GM10248 (cell line): ENCODE measurements around the gene CTNNA3.

Source experiments
- CTCF ChIA-PET: fragments of 300-600 bp; sonication (Branson Sonifier 250); formaldehyde crosslinking; extraction: SDS; loops from one replicate; lab custom pipeline; 2021; ENCODE audit warnings: antibody characterized with exemption; lab: Yijun Ruan, JAX
- POLR2A ChIA-PET: fragments of 350-650 bp; sonication (Branson Sonifier 250); formaldehyde crosslinking; extraction: SDS; loops from one replicate; lab custom pipeline; 2020; ENCODE audit warnings: antibody characterized with exemption; lab: Yijun Ruan, JAX
- DNase-seq: peaks from one replicate; pipeline ENCODE4 v3.0.0; 2012; ENCODE audit errors: extremely low spot score
- CTCF ChIP-seq: IDR thresholded peaks from 2 replicates; pipeline ENCODE4 v1.5.1; 2012; ENCODE audit warnings: mild to moderate bottlenecking, low read depth; ENCODE audit errors: extremely low read depth, missing control alignments, control extremely low read depth

Gene CTNNA3

GRCh38 chr10:65864529-65864928 lies 1831.5 kb downstream of the CTNNA3 start:
- DNase-seq, result no peak
- ChIA-PET CTCF (interaction anchor here (1.4 to 2.0 kb wide), 4 partner anchors 10 to 29 kb away, joined by 3 to 5 read pairs (median 4); no protein-coding TSS in a partner anchor), POLR2A (no interaction called here)
- no peak for TF ChIP-seq CTCF

- ChIA-PET CTCF (interaction anchor here (2.0 kb wide), 1 partner anchor 10 kb away, joined by 5 read pairs; no protein-coding TSS in a partner anchor), POLR2A (no interaction called here)
- TF ChIP-seq CTCF, result no peak
- DNase-seq, result no peak
These were observed 1832.0 kb downstream of the CTNNA3 start for GRCh38 chr10:65864036-65864435.
